K562 (cell line): ENCODE measurements around the gene STMN3. TPM values are rescaled to one million over a fixed set of nuclear protein-coding genes. Genes with fewer than 3 reads are reported as not detected.

Source experiments
- ATAC-seq: fragments of 200-7000 bp; cut with Tn5 transposase; 3 replicates; pipeline ENCODE4 v1.9.1; 2020; ENCODE audit warnings: moderate library complexity
- BruUV-seq: library from RNA; stranded (reverse); fragments of 400-500 nt; replicated peaks from 2 replicates; lab custom pipeline; 2021; lab: Mats Ljungman, UMichigan
- CTCF ChIA-PET: fragments of 300-600 bp; formaldehyde crosslinking; extraction: SDS; loops from one replicate; lab custom pipeline; 2021; ENCODE audit warnings: low intra/inter-chr PET ratio; lab: Yijun Ruan, JAX
- POLR2A ChIA-PET: fragments of 300-600, 350-650 bp; sonication (Branson Sonifier 250); formaldehyde crosslinking; extraction: SDS; loops from one replicate; lab custom pipeline; 2021; ENCODE audit warnings: antibody characterized with exemption, inconsistent platforms; lab: Yijun Ruan, JAX
- DNase-seq, 4 experiments: peaks; one replicate each; pipeline versions ENCODE4 v3.0.0 to v3.0.0-alpha.2; 2011 to 2018; ENCODE audit warnings: low spot score in 3 of 4, mixed read lengths in 3 of 4; ENCODE audit errors: extremely low read depth in 1 of 4
- FAIRE-seq: peaks from 2 replicates; lab custom pipeline; 2011; peaks lifted over from hg19 to GRCh38; lab: Jason Lieb, UNC
- H2AFZ ChIP-seq: 2 replicates; pipeline ENCODE4 v1.6.0; 2011; ENCODE audit warnings: low read depth, low read length, control low read depth, inconsistent platforms
- H3K27ac ChIP-seq: fragments of 200-600 bp; 3 replicates; pipeline ENCODE4 v1.8.0; 2011; ENCODE audit warnings: low read depth, mild to moderate bottlenecking, control low read depth, inconsistent platforms, low read length, moderate library complexity, mixed read lengths; ENCODE audit errors: extremely low read depth
- H3K27me3 ChIP-seq, 2 experiments: fragments of 300-600 bp in 1 of 2; 2 replicates in 1 of 2; 3 replicates in 1 of 2; pipeline versions ENCODE4 v1.6.0 to v1.8.0; 2011; ENCODE audit warnings: inconsistent platforms in 2 of 2, low read length in 2 of 2, mild to moderate bottlenecking in 1 of 2, mixed read lengths in 1 of 2, moderate library complexity in 1 of 2; ENCODE audit not compliant: control insufficient read depth in 2 of 2, insufficient read depth in 2 of 2
- H3K36me3 ChIP-seq: fragments of 300-600 bp; 3 replicates; pipeline ENCODE4 v1.8.0; 2011; ENCODE audit warnings: mild to moderate bottlenecking, low read length, inconsistent platforms; ENCODE audit not compliant: control insufficient read depth, insufficient read depth
- H3K4me1 ChIP-seq, 2 experiments: fragments of 200-600 bp in 1 of 2; replicated peaks in 1 of 2; 2 replicates in 1 of 2; 3 replicates in 1 of 2; pipeline versions ENCODE4 v1.5.1 to v1.8.0; 2011; ENCODE audit warnings: inconsistent platforms in 2 of 2, low read length in 2 of 2, mild to moderate bottlenecking in 1 of 2, mixed read lengths in 1 of 2, moderate library complexity in 1 of 2; ENCODE audit not compliant: control insufficient read depth in 2 of 2, insufficient read depth in 2 of 2
- H3K4me2 ChIP-seq: 2 replicates; pipeline ENCODE4 v1.6.1; 2011; ENCODE audit warnings: low read length, control low read depth, inconsistent platforms, mixed read lengths; ENCODE audit not compliant: insufficient read depth
- H3K4me3 ChIP-seq: fragments of 200-600 bp; sonication (generic), shearing (Covaris generic); 2 replicates; pipeline ENCODE4 v1.5.1; 2016; ENCODE audit warnings: control low read depth, inconsistent platforms
- H3K79me2 ChIP-seq: fragments of 200-600 bp; 3 replicates; pipeline ENCODE4 v1.8.0; 2011; ENCODE audit warnings: low read length, inconsistent platforms; ENCODE audit not compliant: control insufficient read depth, insufficient read depth
- H3K9ac ChIP-seq, 2 experiments: 2 replicates each; pipeline versions ENCODE4 v1.6.0 to v1.6.1; 2011; ENCODE audit warnings: low read depth in 2 of 2, low read length in 2 of 2, control low read depth in 1 of 2, inconsistent platforms in 1 of 2, mild to moderate bottlenecking in 1 of 2, mixed read lengths in 1 of 2; ENCODE audit not compliant: insufficient read depth in 1 of 2
- H3K9me1 ChIP-seq: one replicate; pipeline ENCODE4 v1.6.0; 2011; ENCODE audit warnings: inconsistent platforms, mild to moderate bottlenecking, low read length, moderate library complexity; ENCODE audit not compliant: control insufficient read depth, insufficient read depth
- H3K9me3 ChIP-seq: replicated peaks from 2 replicates; pipeline ENCODE4 v1.5.1; 2011; ENCODE audit warnings: low read depth, low read length, inconsistent platforms; ENCODE audit not compliant: control insufficient read depth, insufficient read depth
- H4K20me1 ChIP-seq: replicated peaks from 2 replicates; pipeline ENCODE4 v1.6.1; 2011; ENCODE audit warnings: low read length, inconsistent platforms, mixed read lengths; ENCODE audit not compliant: control insufficient read depth, insufficient read depth
- FOXJ2 ChIP-seq: fragments of 200-800 bp; sonication (Bioruptor generic); IDR thresholded peaks from 2 replicates; pipeline ENCODE4 v1.6.1; 2016; ENCODE audit warnings: missing genetic modification characterization, missing compliant biosample characterization
- PCBP1 ChIP-seq: fragments of 200-400 bp; formaldehyde crosslinking; IDR thresholded peaks from 2 replicates; pipeline ENCODE4 v1.6.1; 2018; ENCODE audit warnings: mild to moderate bottlenecking, low read depth, low read length; ENCODE audit not compliant: poor library complexity, severe bottlenecking
- POLR2A ChIP-seq: fragments of 450-650 bp; conservative IDR thresholded peaks from 2 replicates; pipeline ENCODE4 v1.6.1; 2016
- POLR2G ChIP-seq: fragments of 200-400 bp; formaldehyde crosslinking; IDR thresholded peaks from 2 replicates; pipeline ENCODE4 v1.6.1; 2017; ENCODE audit warnings: low read depth, mild to moderate bottlenecking, antibody characterized with exemption, low read length, moderate library complexity
- RBFOX2 ChIP-seq: fragments of 200-400 bp; formaldehyde crosslinking; IDR thresholded peaks from 2 replicates; pipeline ENCODE4 v1.6.1; 2017; ENCODE audit warnings: low read depth, mild to moderate bottlenecking, low read length, moderate library complexity
- SIX5 ChIP-seq, 2 experiments: IDR thresholded peaks; 2 replicates each; pipeline ENCODE4 v1.6.1; 2011; ENCODE audit warnings: low read length in 2 of 2, borderline replicate concordance in 1 of 2, low read depth in 1 of 2, mild to moderate bottlenecking in 1 of 2, moderate library complexity in 1 of 2; ENCODE audit not compliant: insufficient read depth in 1 of 2
- TARDBP ChIP-seq: fragments of 450-650 bp; IDR thresholded peaks from 2 replicates; pipeline ENCODE4 v1.6.1; 2016
- WGBS: fragments of 100-300 bp; shearing (Covaris generic); methylation state at CpG from one replicate; pipeline ENCODE4 v1.1.6; 2016; ENCODE audit warnings: low coverage, mixed read lengths; ENCODE audit not compliant: insufficient coverage; ENCODE audit errors: missing lambda C conversion rate; 5-methylcytosine and 5-hydroxymethylcytosine counted together
- in situ Hi-C: fragments of 300-500 bp; cut with MboI; formaldehyde crosslinking; loops from 4 replicates; pipeline ENCODE4 v1.15.0; 2018; ENCODE audit warnings: inconsistent platforms, mixed read lengths
- intact Hi-C: fragments of 100-400 bp; cut with micrococcal nuclease; formaldehyde crosslinking; loops from 2 replicates; pipeline ENCODE4 v1.14.2; 2022
- polyA plus RNA-seq, 8 experiments: library from polyadenylated mRNA; depleted of rRNA in 4 of 8; stranded (reverse) in 5 of 8; unstranded in 3 of 8; fragments of >200 nt; fragmentation: Nextera tagmentation in 2 of 8; fragmentation: Illumina TruSeq in 1 of 8; extraction: Ambion mirVana in 2 of 8; extraction: Trizol in 1 of 8; gene quantifications; 2 replicates each; pipeline versions ENCODE4 v1.2.1 to v1.2.3, GENCODE V29; 2011 to 2014; ENCODE audit warnings: inconsistent platforms in 1 of 8, missing spikeins in 1 of 8
- total RNA-seq, 7 experiments: library from RNA; depleted of rRNA in 6 of 7; stranded (reverse); fragments of >200 nt in 6 of 7; fragmentation: Illumina TruSeq in 2 of 7; extraction: Trizol in 2 of 7; gene quantifications; 2 replicates each; pipeline versions ENCODE4 v1.2.1 to v1.2.3, GENCODE V29; 2011 to 2021; ENCODE audit warnings: low replicate concordance in 1 of 7

Gene STMN3
- total and polyA plus RNA-seq, 9 of the 15 experiments (the other 6 are each of a cell fraction or from before 2014, with no cell fraction given) = 0.70 to 65.6 (median 29.4) TPM

DNA sequence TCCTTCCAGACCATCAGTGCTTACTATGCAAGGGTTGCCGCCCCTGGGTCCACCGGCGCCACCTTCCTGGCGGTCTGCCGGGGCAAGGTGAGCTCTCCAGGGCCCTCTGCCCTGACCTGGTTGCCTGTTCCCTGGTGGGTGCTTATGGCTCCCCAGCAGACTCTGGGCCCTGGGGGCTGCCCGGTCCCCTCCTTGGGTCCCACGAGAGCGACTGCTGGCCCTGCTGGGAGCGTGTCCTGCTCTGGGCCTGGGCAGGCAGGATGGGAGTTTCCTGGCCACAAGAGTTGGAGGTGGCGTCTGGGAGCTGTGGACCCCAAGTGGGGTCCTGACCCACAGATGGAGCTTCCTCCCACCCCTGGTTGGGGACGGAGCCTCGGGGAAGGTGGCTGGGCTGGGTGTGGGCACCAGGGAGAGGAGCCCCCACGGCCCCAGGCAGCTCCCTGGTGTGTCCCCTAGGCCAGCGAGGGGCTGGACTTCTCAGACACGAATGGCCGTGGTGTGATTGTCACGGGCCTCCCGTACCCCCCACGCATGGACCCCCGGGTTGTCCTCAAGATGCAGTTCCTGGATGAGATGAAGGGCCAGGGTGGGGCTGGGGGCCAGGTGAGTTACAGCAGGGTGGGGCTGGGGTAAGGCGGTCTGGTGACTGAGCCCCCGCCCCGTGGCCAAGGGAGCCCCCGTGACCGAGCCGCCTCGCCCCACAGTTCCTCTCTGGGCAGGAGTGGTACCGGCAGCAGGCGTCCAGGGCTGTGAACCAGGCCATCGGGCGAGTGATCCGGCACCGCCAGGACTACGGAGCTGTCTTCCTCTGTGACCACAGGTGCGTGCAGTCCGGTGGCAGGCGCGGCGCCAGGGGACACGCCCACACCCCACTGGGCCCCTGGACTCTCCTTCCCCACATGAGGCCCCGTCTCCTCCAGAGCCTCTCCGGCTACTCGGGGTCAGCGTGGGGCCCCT, 36.1 kb upstream of the STMN3 start:
- FAIRE-seq (no peak), ATAC-seq (no peak)
- CTCF ChIA-PET = no interaction called here

More for the DNA sequence above, 36.1 kb upstream of the STMN3 start:
- no peak overlapping the region for H2AFZ ChIP-seq
- no peaks in the 10 kb centered on the region for H4K20me1 ChIP-seq
- H3K9ac ChIP-seq = peak overlapping the region in 1 of 2 experiments; percentile 45; a peak in 1 of 4 replicates
- peaks cover 26% of the 10 kb centered on the region; the same call in 2 of the 3 replicates for H3K36me3 ChIP-seq
- in situ Hi-C loops = no loop called here
- no peaks in the 10 kb centered on the region for H3K9me1 ChIP-seq
- no TSS peak for BruUV-seq
- no peak for DNase-seq
- no peaks in the 10 kb centered on the region for H3K79me2 ChIP-seq
- TF ChIP-seq FOXJ2 (tag) (no peak), POLR2G (peak; percentile 70), POLR2A (peak; percentile 29; the same call in 1 of the 2 replicates), SIX5 (IDR thresholded peaks at IDR 0.05; ENCODE audit: borderline replicate concordance in 1 of 2, insufficient read depth in 1 of 2, low read depth in 1 of 2, low read length in 2 of 2) (no peak), RBFOX2 (peak; percentile 28), TARDBP (no peak), PCBP1 (peak; percentile 4)
- 97% methylated on average over 14 of the region's 44 CpGs for WGBS
- no peaks in the 10 kb centered on the region for H3K27me3 ChIP-seq
- intact Hi-C loops = no loop called here
- H3K4me2 ChIP-seq = no peak overlapping the region
- POLR2A ChIA-PET = interaction anchor here (0.6 kb wide), 1 partner anchor 457 kb away, joined by 3 read pairs; no protein-coding TSS in a partner anchor
- no peak overlapping the region for H3K4me3 ChIP-seq
- H3K4me1 ChIP-seq = peaks cover 9 to 69% of the 10 kb centered on the region in 2 experiments
- H3K27ac ChIP-seq = no peak overlapping the region
- no peaks in the 10 kb centered on the region for H3K9me3 ChIP-seq
